HCT116 (cell line): ENCODE data around the gene TNFRSF12A.

Source experiments
- RAD21 ChIP-seq: IDR thresholded peaks from 2 replicates; pipeline ENCODE4 v1.6.1; 2012; ENCODE audit warnings: low read depth, mild to moderate bottlenecking
- ZNF274 ChIP-seq: fragments of 200-500 bp; sonication (Bioruptor generic); IDR thresholded peaks from 2 replicates; pipeline ENCODE4 v1.6.1; 2014; ENCODE audit warnings: mild to moderate bottlenecking, low read depth, low read length, inconsistent platforms
- TF ChIP-seq, protein P1 (sequence below): IDR thresholded peaks from 2 replicates; pipeline ENCODE4 v1.6.1; 2012
- TF ChIP-seq, protein P2 (sequence below), 3 experiments: fragments of 200-600 bp in 1 of 3; sonication (generic) in 1 of 3; IDR thresholded peaks in 2 of 3; conservative IDR thresholded peaks in 1 of 3; 2 replicates each; pipeline ENCODE4 v1.5.1; 2012 to 2017; ENCODE audit warnings: low read depth in 2 of 3, low read length in 2 of 3, antibody characterized with exemption in 1 of 3, borderline replicate concordance in 1 of 3, control low read depth in 1 of 3, mild to moderate bottlenecking in 1 of 3, mixed read lengths in 1 of 3, mixed run types in 1 of 3, moderate library complexity in 1 of 3; ENCODE audit not compliant: insufficient read depth in 1 of 3

DNA sequence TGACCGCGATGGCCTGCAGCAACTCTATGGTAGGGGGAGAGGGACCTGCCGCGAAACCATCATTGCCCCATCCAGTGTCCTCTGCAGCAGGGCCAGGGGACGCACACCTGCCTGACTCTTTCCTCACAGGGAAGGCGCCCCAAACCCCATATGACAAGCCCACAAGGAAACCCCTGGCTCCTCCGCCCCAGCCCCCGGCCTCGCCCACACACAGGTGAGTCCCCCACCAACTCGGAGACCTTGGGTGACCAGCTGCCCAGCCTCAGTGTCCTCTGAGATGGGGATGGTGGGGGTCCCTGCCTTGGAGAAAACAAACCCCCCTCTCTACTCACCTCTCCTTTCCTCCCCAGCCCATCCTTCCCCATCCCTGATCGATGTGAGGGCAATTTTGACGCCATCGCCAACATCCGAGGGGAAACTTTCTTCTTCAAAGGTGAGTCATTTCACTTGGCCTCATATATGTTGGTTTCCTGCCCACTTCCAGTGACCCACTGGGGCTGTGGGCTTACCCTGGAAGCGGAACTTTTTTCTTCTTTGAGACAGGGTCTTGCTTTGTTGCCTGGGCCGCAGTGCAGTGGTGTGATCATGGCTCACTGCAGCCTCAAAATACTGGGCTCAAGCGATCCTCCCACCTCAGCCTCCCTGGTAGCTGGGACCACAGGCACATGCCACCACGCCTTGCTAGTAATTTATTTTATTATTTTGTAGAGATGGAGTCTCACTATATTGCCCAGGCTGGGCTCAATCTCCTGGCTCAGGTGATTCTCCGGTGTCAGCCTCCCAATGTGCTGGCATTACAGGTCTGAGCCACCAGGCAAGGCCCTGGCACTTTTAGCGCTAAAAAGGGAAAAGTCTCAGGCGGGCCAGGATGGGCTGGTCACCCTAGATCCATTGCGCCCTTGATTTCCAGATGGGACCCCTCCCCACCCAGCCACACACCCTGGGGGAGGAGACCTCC is 37.3 kb downstream of the TNFRSF12A start:
- TF ChIP-seq, protein P1, sequence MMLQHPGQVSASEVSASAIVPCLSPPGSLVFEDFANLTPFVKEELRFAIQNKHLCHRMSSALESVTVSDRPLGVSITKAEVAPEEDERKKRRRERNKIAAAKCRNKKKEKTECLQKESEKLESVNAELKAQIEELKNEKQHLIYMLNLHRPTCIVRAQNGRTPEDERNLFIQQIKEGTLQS, result no peak
- TF ChIP-seq, protein P2, sequence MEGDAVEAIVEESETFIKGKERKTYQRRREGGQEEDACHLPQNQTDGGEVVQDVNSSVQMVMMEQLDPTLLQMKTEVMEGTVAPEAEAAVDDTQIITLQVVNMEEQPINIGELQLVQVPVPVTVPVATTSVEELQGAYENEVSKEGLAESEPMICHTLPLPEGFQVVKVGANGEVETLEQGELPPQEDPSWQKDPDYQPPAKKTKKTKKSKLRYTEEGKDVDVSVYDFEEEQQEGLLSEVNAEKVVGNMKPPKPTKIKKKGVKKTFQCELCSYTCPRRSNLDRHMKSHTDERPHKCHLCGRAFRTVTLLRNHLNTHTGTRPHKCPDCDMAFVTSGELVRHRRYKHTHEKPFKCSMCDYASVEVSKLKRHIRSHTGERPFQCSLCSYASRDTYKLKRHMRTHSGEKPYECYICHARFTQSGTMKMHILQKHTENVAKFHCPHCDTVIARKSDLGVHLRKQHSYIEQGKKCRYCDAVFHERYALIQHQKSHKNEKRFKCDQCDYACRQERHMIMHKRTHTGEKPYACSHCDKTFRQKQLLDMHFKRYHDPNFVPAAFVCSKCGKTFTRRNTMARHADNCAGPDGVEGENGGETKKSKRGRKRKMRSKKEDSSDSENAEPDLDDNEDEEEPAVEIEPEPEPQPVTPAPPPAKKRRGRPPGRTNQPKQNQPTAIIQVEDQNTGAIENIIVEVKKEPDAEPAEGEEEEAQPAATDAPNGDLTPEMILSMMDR (IDR thresholded peaks at IDR 0.05 in 2 of 3, conservative IDR thresholded peaks at IDR 0.05 in 1 of 3; ENCODE audit: borderline replicate concordance in 1 of 3, insufficient read depth in 1 of 3, low read depth in 2 of 3, low read length in 2 of 3), result no peak
- TF ChIP-seq RAD21 (no peak), ZNF274 (no peak)
